Calu3 (cell line): ENCODE results near the gene TOPBP1. TPM values are rescaled to one million over a fixed set of nuclear protein-coding genes. Genes with fewer than 3 reads are reported as not detected.

ENCODE experiments used
- BruUV-seq: library from RNA; stranded (reverse); fragments of 400-500 nt; replicated peaks from 2 replicates; lab custom pipeline; 2021; lab: Mats Ljungman, UMichigan
- CTCF ChIA-PET: fragments of 300-600 bp; sonication (Branson Sonifier 250); formaldehyde crosslinking; loops from one replicate; lab custom pipeline; 2022; ENCODE audit warnings: antibody characterized with exemption; lab: Charles Lee
- DNase-seq: peaks from one replicate; pipeline ENCODE4 v3.0.0; 2022
- H3K27ac Mint-ChIP-seq: one replicate; pipeline ENCODE4 v1.8.0; 2022; ENCODE audit warnings: mixed read lengths; ENCODE audit not compliant: unreplicated experiment
- H3K27me3 Mint-ChIP-seq: one replicate; pipeline ENCODE4 v1.8.0; 2022; ENCODE audit warnings: mixed read lengths; ENCODE audit not compliant: unreplicated experiment
- H3K36me3 Mint-ChIP-seq: one replicate; pipeline ENCODE4 v1.8.0; 2022; ENCODE audit warnings: mild to moderate bottlenecking, moderate library complexity, mixed read lengths; ENCODE audit not compliant: insufficient read depth, unreplicated experiment
- H3K4me1 Mint-ChIP-seq: one replicate; pipeline ENCODE4 v1.8.0; 2022; ENCODE audit warnings: mild to moderate bottlenecking, low read depth, mixed read lengths; ENCODE audit not compliant: unreplicated experiment
- H3K4me3 Mint-ChIP-seq: one replicate; pipeline ENCODE4 v1.8.0; 2022; ENCODE audit warnings: mild to moderate bottlenecking, low read depth, moderate library complexity, mixed read lengths; ENCODE audit not compliant: unreplicated experiment
- H3K9me3 Mint-ChIP-seq: one replicate; pipeline ENCODE4 v1.8.0; 2022; ENCODE audit warnings: low read depth, mixed read lengths; ENCODE audit not compliant: unreplicated experiment
- intact Hi-C: fragments of 100-400 bp; cut with micrococcal nuclease; formaldehyde crosslinking; loops from one replicate; pipeline ENCODE4 v1.10.0; 2022; ENCODE audit not compliant: unreplicated experiment
- total RNA-seq: library from RNA; stranded (reverse); gene quantifications from 2 replicates; pipeline ENCODE4 v1.2.3, GENCODE V29; 2022
- TF ChIP-seq, protein P1 (sequence below): fragments of 200-600 bp; IDR thresholded peaks from one replicate; pipeline ENCODE4 v1.8.0; 2022; ENCODE audit warnings: antibody characterized with exemption; ENCODE audit not compliant: unreplicated experiment

The TOPBP1 gene
- total RNA-seq, 1 experiment from 2014 or later = 94.7 TPM

DNA sequence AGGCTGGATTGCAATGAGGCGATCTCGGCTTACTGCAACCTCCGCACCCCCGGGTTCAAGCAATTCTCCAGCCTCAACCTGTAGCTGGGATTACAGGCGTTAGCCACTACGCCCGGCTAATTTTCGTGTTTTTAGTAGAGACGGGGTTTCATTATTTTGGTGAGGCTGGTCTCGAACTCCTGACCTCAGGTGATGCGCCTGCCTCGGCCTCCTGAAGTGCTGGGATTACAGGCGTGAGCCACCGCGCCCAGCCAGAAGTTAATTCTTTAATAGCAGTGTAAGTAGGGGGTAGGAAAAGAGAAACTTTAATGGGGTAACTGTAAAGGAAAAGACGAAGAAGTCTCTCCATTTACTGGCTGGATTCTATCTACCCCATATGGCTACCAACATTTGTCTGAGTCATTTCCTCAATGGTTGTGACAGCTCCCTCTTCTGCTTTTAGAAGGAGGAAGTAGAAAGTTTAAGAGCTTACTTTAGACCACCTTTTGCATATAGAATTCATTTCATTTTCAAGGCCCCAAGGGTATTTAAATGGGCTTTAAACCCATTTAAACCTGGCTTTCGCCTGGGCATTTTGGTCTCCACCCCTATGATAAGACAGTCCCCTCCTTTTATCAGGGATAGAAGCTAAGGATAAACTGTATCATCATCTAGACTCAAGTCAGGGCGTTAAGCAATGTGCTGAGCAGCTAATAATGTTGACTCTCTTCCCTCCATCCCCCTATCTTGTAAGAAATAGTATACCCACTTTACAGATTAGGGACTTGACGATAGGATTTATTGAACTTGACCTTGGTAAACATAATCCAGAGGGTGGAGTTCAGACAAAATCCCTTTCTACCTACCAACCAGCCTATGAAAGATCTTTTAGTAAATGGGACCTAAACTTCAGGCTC is 89.3 kb downstream of the TOPBP1 start:
- Mint-ChIP-seq H3K9me3 (no peaks in the 10 kb centered on the region), H3K36me3 (peaks cover 62% of the 10 kb centered on the region), H3K4me1 (peaks cover 71% of the 10 kb centered on the region), H3K27me3 (no peaks in the 10 kb centered on the region), H3K27ac (peak overlapping the region; percentile 33), H3K4me3 (peak overlapping the region; percentile 95)
- CTCF ChIA-PET = interaction anchor here (0.5 to 1.5 kb wide), 15 partner anchors 12 to 1648 kb away, joined by 3 to 7 read pairs (median 5); no protein-coding TSS in a partner anchor
- BruUV-seq = TSS peak; percentile 94
- peak; percentile 1 for DNase-seq
- TF ChIP-seq, protein P1, sequence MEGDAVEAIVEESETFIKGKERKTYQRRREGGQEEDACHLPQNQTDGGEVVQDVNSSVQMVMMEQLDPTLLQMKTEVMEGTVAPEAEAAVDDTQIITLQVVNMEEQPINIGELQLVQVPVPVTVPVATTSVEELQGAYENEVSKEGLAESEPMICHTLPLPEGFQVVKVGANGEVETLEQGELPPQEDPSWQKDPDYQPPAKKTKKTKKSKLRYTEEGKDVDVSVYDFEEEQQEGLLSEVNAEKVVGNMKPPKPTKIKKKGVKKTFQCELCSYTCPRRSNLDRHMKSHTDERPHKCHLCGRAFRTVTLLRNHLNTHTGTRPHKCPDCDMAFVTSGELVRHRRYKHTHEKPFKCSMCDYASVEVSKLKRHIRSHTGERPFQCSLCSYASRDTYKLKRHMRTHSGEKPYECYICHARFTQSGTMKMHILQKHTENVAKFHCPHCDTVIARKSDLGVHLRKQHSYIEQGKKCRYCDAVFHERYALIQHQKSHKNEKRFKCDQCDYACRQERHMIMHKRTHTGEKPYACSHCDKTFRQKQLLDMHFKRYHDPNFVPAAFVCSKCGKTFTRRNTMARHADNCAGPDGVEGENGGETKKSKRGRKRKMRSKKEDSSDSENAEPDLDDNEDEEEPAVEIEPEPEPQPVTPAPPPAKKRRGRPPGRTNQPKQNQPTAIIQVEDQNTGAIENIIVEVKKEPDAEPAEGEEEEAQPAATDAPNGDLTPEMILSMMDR = no peak
- intact Hi-C loops = loop anchor here (1.0 to 5.0 kb wide), 3 partner anchors 92 to 850 kb away; partner anchors contain the start of gene NPHP3

DNA sequence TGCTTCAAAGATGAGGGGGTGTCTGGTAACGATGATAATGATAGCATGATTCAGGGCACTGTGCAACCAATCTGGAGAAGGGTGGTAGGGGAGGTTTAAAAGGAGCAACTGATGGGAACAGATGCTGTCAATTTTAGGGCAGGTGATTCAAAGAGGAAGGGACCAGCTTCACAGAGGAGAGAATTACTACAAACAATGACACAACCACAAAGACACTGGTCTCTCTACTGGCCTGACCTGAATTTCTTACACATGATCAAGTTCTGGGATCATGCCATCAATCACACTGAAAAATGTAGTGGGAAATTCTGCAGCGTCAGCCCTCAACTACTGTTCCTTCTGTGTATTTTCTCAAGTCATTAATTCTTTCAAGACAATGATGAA is 90.8 kb downstream of the TOPBP1 start:
- Mint-ChIP-seq H3K27me3 (no peaks in the 10 kb centered on the region), H3K4me1 (peaks cover 63% of the 10 kb centered on the region), H3K4me3 (no peak overlapping the region), H3K27ac (peak overlapping the region; percentile 33), H3K9me3 (no peaks in the 10 kb centered on the region), H3K36me3 (peaks cover 52% of the 10 kb centered on the region)
- CTCF ChIA-PET = interaction anchor here (1.3 to 1.7 kb wide), 3 partner anchors 8 to 91 kb away, joined by 4 to 12 read pairs (median 11); no protein-coding TSS in a partner anchor
- intact Hi-C loops = loop anchor here (5.0 kb wide), 1 partner anchor 849 kb away; the partner anchor contains the start of gene NPHP3
- TF ChIP-seq, protein P1 = no peak
- DNase-seq = no peak
- BruUV-seq = no TSS peak

DNA sequence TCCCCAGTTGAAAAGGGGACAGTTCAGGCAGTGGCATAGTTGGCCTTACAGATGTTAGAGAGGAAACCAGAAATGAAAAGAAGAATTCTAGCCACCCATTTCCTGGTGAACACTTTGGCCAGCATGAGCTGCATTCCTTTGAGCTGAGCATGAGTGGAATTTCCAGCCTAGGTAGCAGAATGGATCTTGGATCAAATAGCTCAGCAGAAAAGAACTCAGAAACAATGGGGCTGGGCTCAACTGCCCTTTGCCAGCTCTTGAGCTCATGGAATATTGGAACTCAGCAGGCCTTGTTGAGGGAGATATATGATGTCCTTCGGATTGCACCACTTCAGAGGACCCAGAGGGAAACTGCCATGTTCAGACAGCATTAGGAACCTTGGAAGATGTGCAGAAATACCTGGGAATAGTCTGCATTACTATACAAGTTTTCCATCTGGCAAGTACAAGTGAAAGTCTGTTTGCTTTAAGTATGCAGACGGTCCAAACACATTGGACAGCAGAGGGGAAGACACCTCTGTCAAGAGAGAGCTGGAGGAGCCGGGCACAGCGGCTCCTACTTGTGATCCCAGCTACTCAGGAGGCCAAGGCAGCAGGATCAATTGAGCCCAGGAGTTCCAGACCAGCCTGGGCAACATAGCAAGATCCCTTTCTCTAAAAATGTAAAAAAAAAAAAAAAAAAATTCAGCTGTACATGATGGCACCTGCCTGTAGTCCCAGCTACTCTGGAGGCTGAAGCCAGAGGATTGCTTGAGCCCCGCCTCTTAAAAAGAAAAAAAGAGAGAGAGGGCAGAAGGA is 91.4 kb downstream of the TOPBP1 start:
- Mint-ChIP-seq H3K36me3 (peaks cover 46% of the 10 kb centered on the region), H3K27ac (peak overlapping the region; percentile 33), H3K27me3 (no peaks in the 10 kb centered on the region), H3K9me3 (no peaks in the 10 kb centered on the region), H3K4me1 (peaks cover 62% of the 10 kb centered on the region), H3K4me3 (no peak overlapping the region)
- TF ChIP-seq, protein P1 = no peak
- CTCF ChIA-PET = interaction anchor here (0.5 to 1.7 kb wide), 11 partner anchors 8 to 106 kb away, joined by 3 to 12 read pairs (median 5); no protein-coding TSS in a partner anchor
- intact Hi-C loops = loop anchor here (5.0 kb wide), 1 partner anchor 848 kb away; the partner anchor contains the start of gene NPHP3
- peak; percentile 80 for DNase-seq
- no TSS peak for BruUV-seq
